IMR-90 (cell line): ENCODE measurements around the gene IFI30. TPM values are rescaled to one million over a fixed set of nuclear protein-coding genes. Genes with fewer than 3 reads are reported as not detected.

ENCODE experiments used
- ATAC-seq: fragments of 200-7000 bp; cut with Tn5 transposase; 2 replicates; pipeline ENCODE4 v1.9.1; 2020; ENCODE audit warnings: low read depth, mild to moderate bottlenecking, moderate library complexity
- BruUV-seq: library from RNA; stranded (reverse); fragments of 400-500 nt; replicated peaks from 2 replicates; lab custom pipeline; 2021; lab: Mats Ljungman, UMichigan
- CTCF ChIA-PET: fragments of 300-600 bp; formaldehyde crosslinking; extraction: SDS; loops from one replicate; lab custom pipeline; 2021; ENCODE audit warnings: antibody characterized with exemption; lab: Yijun Ruan, JAX
- POLR2A ChIA-PET: fragments of 300-600 bp; sonication (Branson Sonifier 250); formaldehyde crosslinking; loops from one replicate; lab custom pipeline; 2022; ENCODE audit warnings: antibody characterized with exemption; ENCODE audit not compliant: unreplicated experiment; lab: Charles Lee
- DNase-seq: peaks from one replicate; pipeline ENCODE4 v3.0.0; 2013
- H2AFZ ChIP-seq: replicated peaks from 2 replicates; pipeline ENCODE3; 2013; ENCODE audit warnings: low read length, mild to moderate bottlenecking; ENCODE audit not compliant: poor library complexity
- H2AK5ac ChIP-seq: 2 replicates; pipeline ENCODE4 v1.6.1; 2013; ENCODE audit warnings: low read depth, low read length, inconsistent platforms
- H2AK9ac ChIP-seq: replicated peaks from 2 replicates; pipeline ENCODE3; 2013; ENCODE audit warnings: mild to moderate bottlenecking, low read depth, low read length, moderate library complexity; ENCODE audit not compliant: poor library complexity
- H2BK120ac ChIP-seq: 2 replicates; pipeline ENCODE4 v1.6.1; 2013; ENCODE audit warnings: low read depth, low read length, inconsistent platforms
- H2BK15ac ChIP-seq: 3 replicates; pipeline ENCODE4 v1.6.1; 2013; ENCODE audit warnings: low read depth, low read length, inconsistent platforms
- H2BK20ac ChIP-seq: 2 replicates; pipeline ENCODE4 v1.6.1; 2013; ENCODE audit warnings: low read depth, mild to moderate bottlenecking, inconsistent platforms, low read length, moderate library complexity
- H2BK5ac ChIP-seq: 2 replicates; pipeline ENCODE4 v1.6.1; 2013; ENCODE audit warnings: mild to moderate bottlenecking, low read depth, low read length, inconsistent platforms; ENCODE audit not compliant: poor library complexity, severe bottlenecking
- H3K14ac ChIP-seq: replicated peaks from 2 replicates; pipeline ENCODE4 v1.6.1; 2013; ENCODE audit warnings: low read depth, low read length, inconsistent platforms
- H3K18ac ChIP-seq: 2 replicates; pipeline ENCODE4 v1.6.1; 2013; ENCODE audit warnings: low read depth, low read length, control low read depth
- H3K23ac ChIP-seq: 2 replicates; pipeline ENCODE4 v1.6.1; 2013; ENCODE audit warnings: low read depth, low read length, inconsistent platforms
- H3K27ac ChIP-seq: 2 replicates; pipeline ENCODE4 v1.5.1; 2013; ENCODE audit warnings: mild to moderate bottlenecking, control low read depth, low read length; ENCODE audit not compliant: insufficient read depth
- H3K27me3 ChIP-seq: 2 replicates; pipeline ENCODE4 v1.6.1; 2013; ENCODE audit warnings: low read length; ENCODE audit not compliant: control insufficient read depth, insufficient read depth
- H3K36me3 ChIP-seq: 2 replicates; pipeline ENCODE4 v1.6.1; 2013; ENCODE audit warnings: low read length, mixed read lengths; ENCODE audit not compliant: control insufficient read depth, insufficient read depth
- H3K4ac ChIP-seq: 2 replicates; pipeline ENCODE4 v1.6.1; 2013; ENCODE audit warnings: low read depth, low read length, inconsistent platforms
- H3K4me1 ChIP-seq: 2 replicates; pipeline ENCODE4 v1.6.1; 2013; ENCODE audit warnings: low read length, mixed read lengths; ENCODE audit not compliant: control insufficient read depth, insufficient read depth
- H3K4me2 ChIP-seq: 2 replicates; pipeline ENCODE4 v1.6.1; 2013; ENCODE audit warnings: low read depth, mild to moderate bottlenecking, control low read depth, low read length, moderate library complexity
- H3K4me3 ChIP-seq: 2 replicates; pipeline ENCODE4 v1.5.1; 2013; ENCODE audit warnings: low read depth, mild to moderate bottlenecking, control low read depth, low read length, moderate library complexity; ENCODE audit not compliant: insufficient read depth
- H3K56ac ChIP-seq: 2 replicates; pipeline ENCODE4 v1.6.1; 2013; ENCODE audit warnings: low read length, inconsistent platforms; ENCODE audit not compliant: insufficient read depth; ENCODE audit errors: extremely low read depth
- H3K79me1 ChIP-seq, 2 experiments: 2 replicates each; pipeline ENCODE4 v1.6.1; 2013; ENCODE audit warnings: low read length in 2 of 2, inconsistent platforms in 1 of 2, low read depth in 1 of 2
- H3K9ac ChIP-seq: 2 replicates; pipeline ENCODE4 v1.6.1; 2013; ENCODE audit warnings: low read depth, low read length, control low read depth
- H3K9me1 ChIP-seq: 2 replicates; pipeline ENCODE4 v1.6.1; 2013; ENCODE audit warnings: low read length, inconsistent platforms; ENCODE audit not compliant: insufficient read depth
- H3K9me3 ChIP-seq: 2 replicates; pipeline ENCODE4 v1.6.1; 2013; ENCODE audit warnings: low read length; ENCODE audit not compliant: control insufficient read depth, insufficient read depth
- H4K20me1 ChIP-seq: 2 replicates; pipeline ENCODE4 v1.6.1; 2013; ENCODE audit warnings: low read length, inconsistent platforms; ENCODE audit not compliant: insufficient read depth
- H4K5ac ChIP-seq: 2 replicates; pipeline ENCODE4 v1.6.1; 2013; ENCODE audit warnings: mild to moderate bottlenecking, low read depth, low read length, control low read depth
- H4K8ac ChIP-seq, 2 experiments: 2 replicates each; pipeline ENCODE4 v1.6.1; 2013; ENCODE audit warnings: low read depth in 2 of 2, low read length in 2 of 2, control low read depth in 1 of 2, inconsistent platforms in 1 of 2
- H4K91ac ChIP-seq: 2 replicates; pipeline ENCODE4 v1.6.1; 2013; ENCODE audit warnings: low read depth, low read length, inconsistent platforms; ENCODE audit not compliant: insufficient read depth
- BHLHE40 ChIP-seq: fragments of 150-350 bp; IDR thresholded peaks from 2 replicates; pipeline ENCODE4 v1.6.1; 2016; ENCODE audit warnings: mild to moderate bottlenecking, low read depth, low read length
- CEBPB ChIP-seq: IDR thresholded peaks from 2 replicates; pipeline ENCODE4 v1.6.1; 2012; ENCODE audit warnings: low read depth, low read length, improper control_type of control experiment
- CHD1 ChIP-seq: IDR thresholded peaks from 2 replicates; pipeline ENCODE4 v1.6.1; 2012; ENCODE audit warnings: low read depth, low read length, improper control_type of control experiment
- CTCF ChIP-seq: conservative IDR thresholded peaks from 2 replicates; pipeline ENCODE4 v1.5.1; 2012; ENCODE audit warnings: mild to moderate bottlenecking, low read depth, low read length, improper control_type of control experiment
- FOS ChIP-seq: fragments of 150-350 bp; IDR thresholded peaks from 2 replicates; pipeline ENCODE4 v1.6.1; 2016; ENCODE audit warnings: low read depth, low read length
- MAFK ChIP-seq: IDR thresholded peaks from 2 replicates; pipeline ENCODE4 v1.6.1; 2012; ENCODE audit warnings: low read depth, low read length, improper control_type of control experiment
- MAZ ChIP-seq: IDR thresholded peaks from 2 replicates; pipeline ENCODE4 v1.6.1; 2012; ENCODE audit warnings: low read depth, mild to moderate bottlenecking, low read length, improper control_type of control experiment, moderate library complexity, borderline replicate concordance
- MXI1 ChIP-seq: IDR thresholded peaks from 2 replicates; pipeline ENCODE4 v1.6.1; 2012; ENCODE audit warnings: low read depth, mild to moderate bottlenecking, low read length, moderate library complexity, borderline replicate concordance
- NFE2L2 ChIP-seq: fragments of 150-350 bp; IDR thresholded peaks from 2 replicates; pipeline ENCODE4 v1.6.1; 2016; ENCODE audit warnings: low read depth, mild to moderate bottlenecking, low read length
- POLR2A ChIP-seq: IDR thresholded peaks from 2 replicates; pipeline ENCODE4 v1.6.1; 2012; ENCODE audit warnings: mild to moderate bottlenecking, low read depth, low read length
- RAD21 ChIP-seq: IDR thresholded peaks from 2 replicates; pipeline ENCODE4 v1.6.1; 2012; ENCODE audit warnings: low read length, improper control_type of control experiment
- RCOR1 ChIP-seq: IDR thresholded peaks from 2 replicates; pipeline ENCODE4 v1.6.1; 2012; ENCODE audit warnings: mild to moderate bottlenecking, low read length, improper control_type of control experiment; ENCODE audit not compliant: insufficient replicate concordance
- RFX5 ChIP-seq: IDR thresholded peaks from 2 replicates; pipeline ENCODE4 v1.8.0; 2012; ENCODE audit warnings: low read depth, mild to moderate bottlenecking, low read length, moderate library complexity
- SMC3 ChIP-seq: fragments of 150-350 bp; IDR thresholded peaks from 2 replicates; pipeline ENCODE4 v1.6.1; 2016; ENCODE audit warnings: low read depth, mild to moderate bottlenecking, antibody characterized with exemption, low read length, moderate library complexity
- WGBS, 2 experiments: methylation state at CpG; one replicate each; pipeline versions ENCODE4 v1.1.5 to v1.1.7; 2013; ENCODE audit warnings: missing lambda C conversion rate in 2 of 2; ENCODE audit not compliant: insufficient read length in 1 of 2; ENCODE audit errors: extremely low coverage in 2 of 2; 5-methylcytosine and 5-hydroxymethylcytosine counted together
- dilution Hi-C: fragments of 300-500 bp; cut with HindIII; formaldehyde crosslinking; loops from one replicate; pipeline ENCODE4 v1.14.3; 2018; ENCODE audit warnings: low sequenced_read_pairs; ENCODE audit not compliant: unreplicated experiment
- in situ Hi-C: fragments of 300-500 bp; cut with MboI; formaldehyde crosslinking; loops from 3 replicates; pipeline ENCODE4 v1.14.3; 2019; ENCODE audit warnings: low sequenced_read_pairs, inconsistent platforms, mixed read lengths
- intact Hi-C: fragments of 100-400 bp; cut with micrococcal nuclease; formaldehyde crosslinking; loops from 2 replicates; pipeline ENCODE4 v1.10.0; 2022
- polyA plus RNA-seq, 3 experiments: library from polyadenylated mRNA; depleted of rRNA; stranded (reverse); fragments of >200 nt; gene quantifications; 2 replicates each; pipeline ENCODE4 v1.2.3, GENCODE V29; 2012; ENCODE audit warnings: low replicate concordance in 1 of 3
- total RNA-seq: library from RNA; depleted of rRNA; stranded (reverse); fragments of >200 nt; gene quantifications from 2 replicates; pipeline ENCODE4 v1.2.3, GENCODE V29; 2012
- TF ChIP-seq, protein P1 (sequence below): fragments of 150-350 bp; IDR thresholded peaks from 2 replicates; pipeline ENCODE4 v1.6.1; 2017; ENCODE audit warnings: mild to moderate bottlenecking, antibody characterized with exemption, low read length, low read depth
- TF ChIP-seq, protein P2 (sequence below): fragments of 150-350 bp; IDR thresholded peaks from 2 replicates; pipeline ENCODE4 v1.6.1; 2016; ENCODE audit warnings: low read depth, mild to moderate bottlenecking, low read length, moderate library complexity, borderline replicate concordance

Gene IFI30
- total and polyA plus RNA-seq, 2 of the 4 experiments (the other 2 are of a cell fraction), result 2.3 TPM

GRCh38 chr19:18198374-18198773, 24.8 kb downstream of the IFI30 start:
- Histone ChIP-seq H3K79me1 (peaks cover 10 to 38% of the 10 kb centered on the region in 2 experiments), H2BK15ac (no peak overlapping the region), H3K23ac (no peak overlapping the region), H2AFZ (no peak overlapping the region), H3K14ac (no peak overlapping the region), H3K9ac (no peak overlapping the region), H3K27me3 (no peaks in the 10 kb centered on the region), H4K5ac (no peak overlapping the region), H2BK5ac (no peak overlapping the region), H3K4me3 (no peak overlapping the region), H4K91ac (no peak overlapping the region), H4K20me1 (peaks cover 18% of the 10 kb centered on the region), H3K56ac (no peak overlapping the region), H3K9me1 (peaks cover 12% of the 10 kb centered on the region; the same call in 1 of the 2 replicates), H4K8ac (no peak overlapping the region), H3K18ac (no peak overlapping the region), H2AK9ac (no peak overlapping the region), H3K4me2 (no peak overlapping the region), H3K27ac (no peak overlapping the region), H3K4ac (no peak overlapping the region), H3K4me1 (peaks cover 14% of the 10 kb centered on the region), H2BK20ac (no peak overlapping the region), H3K9me3 (no peaks in the 10 kb centered on the region), H3K36me3 (peaks cover 33% of the 10 kb centered on the region), H2BK120ac (no peak overlapping the region), H2AK5ac (no peak overlapping the region)
- in situ Hi-C loops, result loop anchor here (5.0 to 10.0 kb wide), 3 partner anchors 44 to 216 kb away; partner anchors contain the start of genes LSM4 and SSBP4
- ATAC-seq (no peak), DNase-seq (no peak)
- no TSS peak for BruUV-seq
- ChIA-PET CTCF (no interaction called here), POLR2A (no interaction called here)
- no CpG with 5 or more reads among the region's 6 CpGs for WGBS, 2 experiments
- dilution Hi-C loops, result no loop called here
- intact Hi-C loops, result no loop called here
- TF ChIP-seq MAZ (no peak), RFX5 (no peak), NFE2L2 (no peak), CEBPB (no peak), CTCF (no peak), RCOR1 (no peak), RAD21 (no peak), MAFK (no peak), SMC3 (no peak), POLR2A (no peak), BHLHE40 (no peak), MXI1 (no peak), FOS (no peak), CHD1 (no peak)
- TF ChIP-seq, protein P1, sequence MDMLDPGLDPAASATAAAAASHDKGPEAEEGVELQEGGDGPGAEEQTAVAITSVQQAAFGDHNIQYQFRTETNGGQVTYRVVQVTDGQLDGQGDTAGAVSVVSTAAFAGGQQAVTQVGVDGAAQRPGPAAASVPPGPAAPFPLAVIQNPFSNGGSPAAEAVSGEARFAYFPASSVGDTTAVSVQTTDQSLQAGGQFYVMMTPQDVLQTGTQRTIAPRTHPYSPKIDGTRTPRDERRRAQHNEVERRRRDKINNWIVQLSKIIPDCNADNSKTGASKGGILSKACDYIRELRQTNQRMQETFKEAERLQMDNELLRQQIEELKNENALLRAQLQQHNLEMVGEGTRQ, result no peak
- TF ChIP-seq, protein P2, sequence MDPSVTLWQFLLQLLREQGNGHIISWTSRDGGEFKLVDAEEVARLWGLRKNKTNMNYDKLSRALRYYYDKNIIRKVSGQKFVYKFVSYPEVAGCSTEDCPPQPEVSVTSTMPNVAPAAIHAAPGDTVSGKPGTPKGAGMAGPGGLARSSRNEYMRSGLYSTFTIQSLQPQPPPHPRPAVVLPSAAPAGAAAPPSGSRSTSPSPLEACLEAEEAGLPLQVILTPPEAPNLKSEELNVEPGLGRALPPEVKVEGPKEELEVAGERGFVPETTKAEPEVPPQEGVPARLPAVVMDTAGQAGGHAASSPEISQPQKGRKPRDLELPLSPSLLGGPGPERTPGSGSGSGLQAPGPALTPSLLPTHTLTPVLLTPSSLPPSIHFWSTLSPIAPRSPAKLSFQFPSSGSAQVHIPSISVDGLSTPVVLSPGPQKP, result no peak
